GM18507 (cell line): ENCODE measurements around the gene UBE2R2.
A peak's percentile ranks its signal among the peaks of the same experiment; 100 is the strongest.

Experiments
- DNase-seq: peaks from one replicate; pipeline ENCODE4 v3.0.0; 2011; ENCODE audit warnings: low read depth; ENCODE audit not compliant: insufficient read length; ENCODE audit errors: extremely low spot score
- FAIRE-seq: peaks from 2 replicates; lab custom pipeline; 2011; peaks lifted over from hg19 to GRCh38; lab: Jason Lieb, UNC

The UBE2R2 gene

GRCh38 chr9:33919276-33919897 lies 102.4 kb downstream of the UBE2R2 start:
- FAIRE-seq (no peak), DNase-seq (no peak)

GRCh38 chr9:33921967-33922895 lies 105.3 kb downstream of the UBE2R2 start:
- FAIRE-seq (no peak), DNase-seq (peak; percentile 28)

- DNase-seq = no peak
- FAIRE-seq = no peak
Measured at GRCh38 chr9:33923079-33923478, 106.1 kb downstream of the UBE2R2 start.

GRCh38 chr9:33923998-33924701 lies 107.2 kb downstream of the UBE2R2 start:
- FAIRE-seq (no peak), DNase-seq (no peak)

GRCh38 chr9:33924978-33925797 lies 108.2 kb downstream of the UBE2R2 start:
- DNase-seq (no peak), FAIRE-seq (no peak)

- DNase-seq (no peak), FAIRE-seq (no peak)
Measured at GRCh38 chr9:33926746-33927485, 110.0 kb downstream of the UBE2R2 start.

GRCh38 chr9:33927694-33928093 lies 110.7 kb downstream of the UBE2R2 start:
- FAIRE-seq (no peak), DNase-seq (no peak)

- FAIRE-seq (no peak), DNase-seq (no peak)
Measured at GRCh38 chr9:33931326-33931725, 114.4 kb downstream of the UBE2R2 start.

- no peak for FAIRE-seq
- DNase-seq = no peak
Measured at GRCh38 chr9:33932078-33932807, 115.3 kb downstream of the UBE2R2 start.

- FAIRE-seq (no peak), DNase-seq (no peak)
Measured at GRCh38 chr9:33934188-33934878, 117.4 kb downstream of the UBE2R2 start.

GRCh38 chr9:33939924-33940874 lies 123.2 kb downstream of the UBE2R2 start:
- DNase-seq = no peak
- FAIRE-seq = no peak

GRCh38 chr9:33942471-33943083 lies 125.6 kb downstream of the UBE2R2 start:
- no peak for DNase-seq
- no peak for FAIRE-seq

GRCh38 chr9:33943389-33943788 lies 126.4 kb downstream of the UBE2R2 start:
- no peak for FAIRE-seq

GRCh38 chr9:33946779-33947535 lies 130.0 kb downstream of the UBE2R2 start:
- DNase-seq (no peak), FAIRE-seq (no peak)

More at GRCh38 chr9:33943389-33943788, 126.4 kb downstream of the UBE2R2 start:
- no peak for DNase-seq

- DNase-seq = no peak
- FAIRE-seq = no peak
Measured at GRCh38 chr9:33950371-33950770, 133.4 kb downstream of the UBE2R2 start.
